HepG2 (cell line): ENCODE measurements around the gene TIPIN. TPM values are rescaled to one million over a fixed set of nuclear protein-coding genes. Genes with fewer than 3 reads are reported as not detected.

Experiments
- AGO2 ChIP-seq: fragments of 200-400 bp; formaldehyde crosslinking; optimal IDR thresholded peaks from 2 replicates; pipeline ENCODE3; 2017; ENCODE audit warnings: mild to moderate bottlenecking, low read depth, low read length, moderate library complexity
- ASH2L ChIP-seq: fragments of 300-600, 200-600 bp; sonication (generic); IDR thresholded peaks from 2 replicates; pipeline ENCODE4 v1.7.0; 2017; ENCODE audit warnings: low read depth, mild to moderate bottlenecking, moderate library complexity, mixed read lengths, low read length; ENCODE audit not compliant: insufficient read length
- BHLHE40 ChIP-seq: IDR thresholded peaks from 2 replicates; pipeline ENCODE4 v1.6.1; 2011; ENCODE audit warnings: low read length, improper control_type of control experiment
- EEA1 ChIP-seq: sonication (generic); formaldehyde crosslinking; IDR thresholded peaks from 2 replicates; pipeline ENCODE4 v1.5.1; 2020; ENCODE audit warnings: mild to moderate bottlenecking, missing genetic modification reagents, borderline replicate concordance
- HES4 ChIP-seq: sonication (generic); formaldehyde crosslinking; IDR thresholded peaks from 2 replicates; pipeline ENCODE4 v1.9.0; 2021; ENCODE audit warnings: mild to moderate bottlenecking, missing genetic modification reagents, borderline replicate concordance
- HNF1A ChIP-seq, 2 experiments: sonication (generic) in 1 of 2; formaldehyde crosslinking in 1 of 2; IDR thresholded peaks; 2 replicates each; pipeline versions ENCODE4 v1.4.0 to v1.6.1; 2016 to 2020; ENCODE audit warnings: borderline replicate concordance in 1 of 2, low read depth in 1 of 2, mild to moderate bottlenecking in 1 of 2, missing genetic modification reagents in 1 of 2
- MNT ChIP-seq: fragments of 450-650 bp; IDR thresholded peaks from 2 replicates; pipeline ENCODE4 v1.6.1; 2016
- MZF1 ChIP-seq: sonication (generic); formaldehyde crosslinking; IDR thresholded peaks from 2 replicates; pipeline ENCODE4 v1.8.1; 2023; ENCODE audit warnings: mild to moderate bottlenecking, missing genetic modification reagents, borderline replicate concordance
- NFKBIZ ChIP-seq: IDR thresholded peaks from 2 replicates; pipeline ENCODE4 v1.6.1; 2018; ENCODE audit warnings: missing genetic modification reagents, missing compliant biosample characterization
- SAP130 ChIP-seq: IDR thresholded peaks from 2 replicates; pipeline ENCODE4 v1.6.1; 2016; ENCODE audit warnings: low read depth
- SPEN ChIP-seq: sonication (generic); formaldehyde crosslinking; IDR thresholded peaks from 2 replicates; pipeline ENCODE4 v1.5.1; 2020; ENCODE audit warnings: low read depth, mild to moderate bottlenecking, missing genetic modification reagents
- SRY ChIP-seq: sonication (generic); formaldehyde crosslinking; IDR thresholded peaks from 2 replicates; pipeline ENCODE4 v1.8.0; 2022; ENCODE audit warnings: mild to moderate bottlenecking, missing genetic modification reagents
- TEAD3 ChIP-seq: optimal IDR thresholded peaks from 2 replicates; pipeline ENCODE3; 2016; ENCODE audit warnings: borderline replicate concordance
- ZBTB7A ChIP-seq: sonication (generic); formaldehyde crosslinking; IDR thresholded peaks from 2 replicates; pipeline ENCODE4 v1.8.0; 2022; ENCODE audit warnings: mild to moderate bottlenecking, missing genetic modification reagents
- ZFY ChIP-seq: sonication (generic); formaldehyde crosslinking; IDR thresholded peaks from 2 replicates; pipeline ENCODE4 v1.4.0; 2020; ENCODE audit warnings: missing genetic modification reagents
- ZNF160 ChIP-seq: sonication (generic); formaldehyde crosslinking; IDR thresholded peaks from 2 replicates; pipeline ENCODE4 v1.8.0; 2022; ENCODE audit warnings: mild to moderate bottlenecking, inconsistent platforms, missing genetic modification reagents
- ZNF280D ChIP-seq: sonication (generic); formaldehyde crosslinking; IDR thresholded peaks from 2 replicates; pipeline ENCODE4 v1.5.1; 2020; ENCODE audit warnings: mild to moderate bottlenecking, missing genetic modification reagents
- ZNF556 ChIP-seq: sonication (generic); formaldehyde crosslinking; IDR thresholded peaks from 2 replicates; pipeline ENCODE4 v1.4.0; 2020; ENCODE audit warnings: mild to moderate bottlenecking, missing genetic modification reagents, borderline replicate concordance
- ZNF605 ChIP-seq: sonication (generic); formaldehyde crosslinking; IDR thresholded peaks from 2 replicates; pipeline ENCODE4 v1.8.0; 2022; ENCODE audit warnings: mild to moderate bottlenecking, missing genetic modification reagents
- ZNF75D ChIP-seq: sonication (generic); formaldehyde crosslinking; IDR thresholded peaks from 2 replicates; pipeline ENCODE4 v1.8.1; 2023; ENCODE audit warnings: missing genetic modification reagents, mild to moderate bottlenecking, borderline replicate concordance
- polyA plus RNA-seq, 8 experiments: library from polyadenylated mRNA; depleted of rRNA in 3 of 8; stranded (reverse) in 7 of 8; unstranded in 1 of 8; fragments of >200 nt; fragmentation: Illumina TruSeq in 4 of 8; extraction: Trizol in 4 of 8; gene quantifications; 2 replicates each; pipeline versions ENCODE4 v1.2.1 to v1.2.3, GENCODE V29; 2011 to 2016; ENCODE audit warnings: low read depth in 4 of 8, missing spikeins in 1 of 8, mixed read lengths in 1 of 8; ENCODE audit not compliant: insufficient read depth in 1 of 8
- total RNA-seq, 5 experiments: library from RNA; depleted of rRNA; stranded (reverse); fragments of >200 nt; fragmentation: Illumina TruSeq; extraction: Trizol; gene quantifications; 2 replicates each; pipeline ENCODE4 v1.2.3, GENCODE V29; 2016; ENCODE audit warnings: low read depth in 1 of 5

TIPIN gene
- total and polyA plus RNA-seq, 2 of the 13 experiments (the other 11 are each of a cell fraction or from before 2014, with no cell fraction given), result 2.7 to 28.6 TPM

- TF ChIP-seq ZNF160 (no peak), ZBTB7A (peak; percentile 75; the same call in 1 of the 2 replicates), SPEN (CRISPR knock-in tag) (peak; percentile 54; the same call in 1 of the 2 replicates), EEA1 (peak; percentile 54; the same call in 1 of the 2 replicates), ZNF556 (CRISPR knock-in tag) (0 out of 2 replicates have a peak, but pooled peaks have one; percentile 47), ZNF75D (CRISPR knock-in tag) (peak; percentile 62; the same call in 1 of the 2 replicates), SAP130 (CRISPR knock-in tag) (peak; percentile 31; the same call in 1 of the 2 replicates), NFKBIZ (CRISPR knock-in tag) (peak; percentile 47; the same call in 1 of the 2 replicates), TEAD3 (CRISPR knock-in tag) (peak; percentile 6), ASH2L (peak; percentile 42), SRY (CRISPR knock-in tag) (peak; percentile 26; the same call in 1 of the 2 replicates), HES4 (CRISPR knock-in tag) (0 out of 2 replicates have a peak, but pooled peaks have one; percentile 18), HNF1A (IDR thresholded peaks at IDR 0.05; ENCODE audit: low read depth) (no peak), HNF1A (CRISPR knock-in tag; IDR thresholded peaks at IDR 0.05; ENCODE audit: borderline replicate concordance) (no peak), MZF1 (CRISPR knock-in tag) (no peak), ZNF280D (CRISPR knock-in tag) (peak; percentile 7; the same call in 1 of the 2 replicates), BHLHE40 (peak; percentile 79), ZNF605 (CRISPR knock-in tag) (0 out of 2 replicates have a peak, but pooled peaks have one; percentile 30), ZFY (CRISPR knock-in tag) (no peak), MNT (peak; percentile 9; the same call in 1 of the 2 replicates), AGO2 (no peak)
Observed at GRCh38 chr15:66294157-66294931, 62.1 kb downstream of the TIPIN start (continued).
